HG02852 (cell line): ENCODE measurements around the gene ASIC1.

Source experiments
- ATAC-seq: cut with Tn5 transposase; IDR thresholded peaks from one replicate; pipeline ENCODE4 v1.9.1; 2021; ENCODE audit warnings: mild to moderate bottlenecking, moderate library complexity; ENCODE audit not compliant: unreplicated experiment

The ASIC1 gene

GRCh38 chr12:50132505-50133135 is 75.2 kb downstream of the ASIC1 start:
- ATAC-seq: no peak
